Bronchial epithelial cell (primary cell): ENCODE measurements around the gene CWC27. TPM values are rescaled to one million over a fixed set of nuclear protein-coding genes. Genes with fewer than 3 reads are reported as not detected.

Experiments
- DNase-seq: peaks from one replicate; pipeline ENCODE4 v3.0.0-alpha.2; 2010; ENCODE audit warnings: low read depth
- FAIRE-seq: peaks from 2 replicates; lab custom pipeline; 2011; peaks lifted over from hg19 to GRCh38; lab: Jason Lieb, UNC
- H3K27me3 ChIP-seq: 2 replicates; pipeline ENCODE4 v1.5.1; 2011; ENCODE audit warnings: low read length; ENCODE audit not compliant: control insufficient read depth, insufficient read depth
- H3K36me3 ChIP-seq: 2 replicates; pipeline ENCODE4 v1.5.1; 2011; ENCODE audit warnings: low read length; ENCODE audit not compliant: control insufficient read depth, insufficient read depth
- H3K4me3 ChIP-seq: 2 replicates; pipeline ENCODE4 v1.5.1; 2011; ENCODE audit warnings: mild to moderate bottlenecking, low read depth, low read length, control low read depth
- total RNA-seq: library from RNA; depleted of rRNA; stranded (reverse); fragments of >200 nt; gene quantifications from 2 replicates; pipeline ENCODE4 v1.2.1, GENCODE V29; 2014
- TF ChIP-seq, protein P1 (sequence below): IDR thresholded peaks from 2 replicates; pipeline ENCODE4 v1.5.1; 2011; ENCODE audit warnings: mild to moderate bottlenecking, moderate library complexity, low read length, control low read depth, inconsistent platforms; ENCODE audit not compliant: insufficient read depth, severe bottlenecking

The CWC27 gene
- total RNA-seq, 1 donor from 2014 or later: 24.7 TPM

DNA sequence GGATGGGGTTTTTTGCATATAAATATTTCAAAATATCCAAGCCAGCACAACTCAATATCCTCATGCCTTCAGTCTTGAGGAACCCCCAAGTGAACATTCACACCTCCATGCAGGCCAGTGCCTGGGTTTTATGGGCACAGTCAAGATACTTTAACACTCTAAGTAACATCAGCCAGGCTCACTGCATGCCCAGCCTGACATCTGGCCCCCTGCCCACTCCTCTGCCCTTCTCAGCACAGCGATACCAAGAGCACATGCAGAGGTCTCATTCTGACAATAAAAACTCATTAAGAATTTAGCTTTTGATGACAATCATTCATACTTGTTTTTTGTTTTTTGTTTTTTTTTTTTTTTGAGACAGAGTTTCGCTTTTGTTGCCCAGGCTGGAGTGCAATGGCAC lies 250.0 kb downstream of the CWC27 start:
- no peak overlapping the region for H3K4me3 ChIP-seq
- H3K36me3 ChIP-seq: peaks cover 2% of the 10 kb centered on the region
- TF ChIP-seq, protein P1, sequence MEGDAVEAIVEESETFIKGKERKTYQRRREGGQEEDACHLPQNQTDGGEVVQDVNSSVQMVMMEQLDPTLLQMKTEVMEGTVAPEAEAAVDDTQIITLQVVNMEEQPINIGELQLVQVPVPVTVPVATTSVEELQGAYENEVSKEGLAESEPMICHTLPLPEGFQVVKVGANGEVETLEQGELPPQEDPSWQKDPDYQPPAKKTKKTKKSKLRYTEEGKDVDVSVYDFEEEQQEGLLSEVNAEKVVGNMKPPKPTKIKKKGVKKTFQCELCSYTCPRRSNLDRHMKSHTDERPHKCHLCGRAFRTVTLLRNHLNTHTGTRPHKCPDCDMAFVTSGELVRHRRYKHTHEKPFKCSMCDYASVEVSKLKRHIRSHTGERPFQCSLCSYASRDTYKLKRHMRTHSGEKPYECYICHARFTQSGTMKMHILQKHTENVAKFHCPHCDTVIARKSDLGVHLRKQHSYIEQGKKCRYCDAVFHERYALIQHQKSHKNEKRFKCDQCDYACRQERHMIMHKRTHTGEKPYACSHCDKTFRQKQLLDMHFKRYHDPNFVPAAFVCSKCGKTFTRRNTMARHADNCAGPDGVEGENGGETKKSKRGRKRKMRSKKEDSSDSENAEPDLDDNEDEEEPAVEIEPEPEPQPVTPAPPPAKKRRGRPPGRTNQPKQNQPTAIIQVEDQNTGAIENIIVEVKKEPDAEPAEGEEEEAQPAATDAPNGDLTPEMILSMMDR: no peak
- FAIRE-seq (no peak), DNase-seq (no peak)
- no peaks in the 10 kb centered on the region for H3K27me3 ChIP-seq

DNA sequence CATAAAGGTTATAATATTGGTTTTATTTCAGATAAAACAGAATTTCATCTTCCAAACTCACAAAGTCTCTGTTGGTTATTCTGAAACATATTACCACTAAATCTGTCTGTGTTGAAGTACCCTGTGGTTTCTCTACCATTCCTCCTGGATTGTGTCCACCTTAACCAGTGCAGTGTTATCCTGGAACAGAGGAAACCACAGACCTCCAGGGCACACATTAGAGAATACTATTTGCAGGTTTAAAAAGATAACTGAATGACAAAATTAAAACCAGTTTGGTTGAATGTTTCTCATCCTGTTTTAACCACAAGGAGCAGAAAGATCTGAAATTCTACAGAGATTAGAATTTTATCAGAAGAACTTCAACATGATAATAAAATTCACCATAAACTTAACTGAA lies 251.8 kb downstream of the CWC27 start:
- no peaks in the 10 kb centered on the region for H3K27me3 ChIP-seq
- H3K4me3 ChIP-seq: no peak overlapping the region
- FAIRE-seq (no peak), DNase-seq (no peak)
- TF ChIP-seq, protein P1: no peak
- peaks cover 2% of the 10 kb centered on the region for H3K36me3 ChIP-seq

DNA sequence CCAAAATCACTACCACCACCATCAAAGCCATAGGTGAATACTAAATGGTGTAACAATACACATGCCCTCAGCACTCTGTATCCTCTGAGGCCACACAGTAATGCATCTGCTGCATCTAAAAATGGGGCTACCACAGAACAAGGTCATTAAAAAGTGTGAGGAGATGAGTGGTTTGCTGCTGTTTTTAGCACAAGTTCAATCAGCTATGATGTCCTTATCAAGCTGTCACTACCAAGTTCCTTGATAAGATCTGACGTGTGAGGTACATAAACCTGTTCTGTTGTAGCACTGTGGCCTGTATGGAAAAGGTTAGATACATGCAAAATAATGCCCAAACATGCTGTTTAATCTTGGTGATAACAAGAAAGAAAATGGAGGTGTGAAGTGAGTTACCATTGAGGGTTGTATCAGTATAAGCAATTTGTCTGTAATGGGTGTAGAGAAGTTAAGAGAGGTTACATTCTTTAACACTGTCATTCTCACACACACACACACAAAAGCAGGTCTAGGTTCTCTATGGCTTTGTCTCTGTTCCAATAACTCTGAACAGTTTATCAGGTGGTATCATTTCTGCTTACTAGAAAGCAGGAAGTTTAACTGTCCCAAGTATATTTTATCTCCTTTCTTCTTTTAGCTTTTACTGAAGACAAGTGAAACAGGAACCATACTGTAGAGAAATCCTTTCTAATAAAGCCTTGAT lies 252.9 kb downstream of the CWC27 start:
- Histone ChIP-seq H3K36me3 (peaks cover 2% of the 10 kb centered on the region), H3K27me3 (no peaks in the 10 kb centered on the region), H3K4me3 (no peak overlapping the region)
- FAIRE-seq: no peak
- TF ChIP-seq, protein P1: no peak
- no peak for DNase-seq

DNA sequence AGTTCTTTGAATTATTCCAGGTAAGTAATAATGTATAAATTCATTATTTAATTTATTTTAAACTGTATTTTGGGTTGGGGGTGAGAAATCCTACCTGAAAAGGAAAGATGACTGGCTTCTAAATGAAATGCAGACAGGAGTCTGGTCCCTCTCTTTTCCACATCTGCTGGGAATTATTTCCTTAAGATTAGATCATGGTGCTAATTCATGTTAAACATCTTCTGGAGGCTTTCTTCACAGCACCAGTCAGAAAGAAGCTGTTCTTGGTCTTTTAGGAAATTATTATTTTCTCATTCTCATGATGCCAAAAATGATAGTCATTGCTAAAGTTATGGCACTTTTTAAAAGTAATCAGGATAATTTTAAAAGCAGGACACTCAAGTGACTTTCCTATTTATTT lies 254.2 kb downstream of the CWC27 start:
- no peak overlapping the region for H3K4me3 ChIP-seq
- FAIRE-seq (no peak), DNase-seq (no peak)
- TF ChIP-seq, protein P1: no peak
- no peaks in the 10 kb centered on the region for H3K27me3 ChIP-seq
- peaks cover 2% of the 10 kb centered on the region for H3K36me3 ChIP-seq

DNA sequence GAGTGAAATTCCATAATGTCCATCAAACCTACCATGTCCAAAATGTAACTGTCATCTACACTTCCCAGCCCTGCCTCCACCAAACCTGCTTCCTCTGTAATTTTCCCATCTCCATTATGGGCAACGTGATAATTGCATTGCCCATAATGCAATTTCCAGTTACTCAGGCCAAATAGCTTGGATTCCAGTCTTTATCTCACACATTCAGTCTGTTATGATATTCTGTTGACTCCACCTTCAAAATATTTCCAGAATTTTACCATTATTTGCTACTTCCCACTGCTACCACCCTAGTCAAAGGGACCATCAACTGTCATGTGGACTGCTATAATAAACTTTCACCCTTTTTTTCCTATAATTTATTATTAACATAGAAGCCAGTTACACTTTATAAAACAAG lies 256.0 kb downstream of the CWC27 start:
- TF ChIP-seq, protein P1: no peak
- DNase-seq (no peak), FAIRE-seq (peak; percentile 40)
- Histone ChIP-seq H3K27me3 (no peaks in the 10 kb centered on the region), H3K4me3 (no peak overlapping the region), H3K36me3 (no peaks in the 10 kb centered on the region)

DNA sequence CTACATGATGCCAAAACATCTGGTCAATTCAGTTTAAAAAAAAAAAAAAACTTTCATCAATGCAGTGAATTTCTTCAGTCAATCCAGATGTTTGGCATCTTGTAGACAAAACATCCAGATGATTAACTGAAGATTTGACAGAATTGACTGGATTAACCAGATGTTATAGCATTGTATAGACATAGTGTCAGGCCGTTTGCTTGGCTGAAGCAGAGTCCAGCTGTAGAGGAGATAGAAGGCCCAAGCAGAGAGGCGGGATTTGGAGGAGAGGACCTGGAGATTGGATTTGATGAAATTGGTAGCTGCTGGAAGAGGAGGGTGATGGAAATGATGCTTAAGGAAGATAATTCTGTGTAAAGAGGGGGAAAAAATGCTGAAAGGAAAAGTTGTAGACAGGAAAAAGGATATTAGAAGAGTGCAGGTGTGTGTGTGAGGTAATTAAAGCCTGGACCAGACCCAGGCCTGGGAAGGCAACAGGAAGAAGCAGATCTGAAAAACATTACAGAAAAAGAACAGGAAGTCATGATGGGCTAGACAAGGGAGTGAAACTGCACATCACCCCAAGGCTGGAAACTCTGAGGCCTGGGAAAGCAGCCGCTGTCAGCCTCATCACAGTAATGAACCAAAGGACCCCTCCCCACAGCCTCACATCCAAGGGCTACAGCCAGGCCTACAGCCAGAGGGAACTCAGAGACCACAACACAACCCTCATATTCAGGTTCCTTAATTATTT lies 258.3 kb downstream of the CWC27 start:
- TF ChIP-seq, protein P1: no peak
- Histone ChIP-seq H3K36me3 (no peaks in the 10 kb centered on the region), H3K27me3 (no peaks in the 10 kb centered on the region), H3K4me3 (no peak overlapping the region)
- FAIRE-seq: no peak
- DNase-seq: no peak
